Measurements from ENCODE around the gene NISCH. TPM values are rescaled to one million over a fixed set of nuclear protein-coding genes. Genes with fewer than 3 reads are reported as not detected.

Gene NISCH
- total and polyA plus RNA-seq, 2 experiments from 2014 or later = 18.4 to 76.4 TPM

- H3K27me3 ChIP-seq (ENCODE audit: insufficient read depth) = no peaks in the 10 kb centered on the region
- H3K4me2 ChIP-seq = no peak overlapping the region
- H3K79me2 ChIP-seq (replicated peaks; ENCODE audit: insufficient read depth) = no peaks in the 10 kb centered on the region
- Mint-ChIP-seq H3K27ac (no peak overlapping the region), H3K4me3 (no peak overlapping the region), H3K4me1 (peaks cover 10% of the 10 kb centered on the region), H3K27me3 (ENCODE audit: insufficient read depth, low read depth, poor library complexity) (peaks cover 10% of the 10 kb centered on the region), H3K36me3 (ENCODE audit: low read depth) (no peaks in the 10 kb centered on the region; the same call in 2 of the 3 replicates), H3K9me3 (no peaks in the 10 kb centered on the region)
- no peak overlapping the region for H3K4me3 ChIP-seq
- no peak for ATAC-seq
- no peak overlapping the region for H2AFZ ChIP-seq
- no peaks in the 10 kb centered on the region for H3K36me3 ChIP-seq (ENCODE audit: insufficient read depth)
- no peak for DNase-seq (ENCODE audit: low spot score)
- no peaks in the 10 kb centered on the region for H4K20me1 ChIP-seq (replicated peaks; ENCODE audit: insufficient read depth)
- TF ChIP-seq ZNF331 (CRISPR knock-in tag; IDR thresholded peaks at IDR 0.05; ENCODE audit: low read depth) (no peak), EZH2 (IDR thresholded peaks at IDR 0.05; ENCODE audit: low read depth, unreplicated experiment) (no peak), EZH2phosphoT487 (IDR thresholded peaks at IDR 0.05; ENCODE audit: unreplicated experiment) (no peak), CTCF (conservative IDR thresholded peaks at IDR 0.05; ENCODE audit: low read depth in 2 of 2) (no peak), CREB1 (CRISPR knock-in tag; IDR thresholded peaks at IDR 0.05; ENCODE audit: low read depth) (no peak), STAT1 (IDR thresholded peaks at IDR 0.05; ENCODE audit: unreplicated experiment) (no peak), ETS1 (IDR thresholded peaks at IDR 0.05) (no peak), ZNF462 (CRISPR knock-in tag; IDR thresholded peaks at IDR 0.05) (no peak), POLR2AphosphoS5 (IDR thresholded peaks at IDR 0.05; ENCODE audit: low read depth) (no peak), REST (IDR thresholded peaks at IDR 0.05; ENCODE audit: unreplicated experiment) (no peak), JUNB (IDR thresholded peaks at IDR 0.05; ENCODE audit: unreplicated experiment) (no peak), ZNF114 (CRISPR knock-in tag; IDR thresholded peaks at IDR 0.05) (no peak), NANOG (IDR thresholded peaks at IDR 0.05; ENCODE audit: borderline replicate concordance) (no peak)
- no peak overlapping the region for H3K27ac ChIP-seq (ENCODE audit: low read depth)
- no peaks in the 10 kb centered on the region for H3F3A ChIP-seq (replicated peaks; ENCODE audit: low read depth)
- no peaks in the 10 kb centered on the region for H3K9me2 ChIP-seq (ENCODE audit: insufficient read depth)
- H3K4me1 ChIP-seq (ENCODE audit: insufficient read depth) = no peaks in the 10 kb centered on the region
Observed at GRCh38 chr3:52438104-52438376, 17.4 kb upstream of the NISCH start.

All from GM23338 (cell line).